ENCODE data around the gene CCNT2.

DNA sequence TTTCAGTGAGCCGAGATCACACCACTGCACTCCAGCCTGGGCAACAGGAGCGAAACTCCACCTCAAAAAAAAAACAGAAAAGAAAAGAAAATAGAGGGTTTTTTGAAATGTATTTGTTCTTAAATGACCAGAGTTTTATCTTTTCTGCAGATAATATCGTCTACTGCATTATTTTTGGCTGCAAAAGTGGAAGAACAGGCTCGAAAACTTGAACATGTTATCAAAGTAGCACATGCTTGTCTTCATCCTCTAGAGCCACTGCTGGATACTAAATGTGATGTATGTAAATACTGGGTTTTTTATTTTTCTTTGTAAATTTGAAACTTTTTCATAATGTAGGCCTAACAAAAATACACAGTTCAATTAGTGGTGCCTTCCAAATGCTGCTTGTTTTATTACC is 18.1 kb downstream of the CCNT2 start:
- TF ChIP-seq, protein P1, sequence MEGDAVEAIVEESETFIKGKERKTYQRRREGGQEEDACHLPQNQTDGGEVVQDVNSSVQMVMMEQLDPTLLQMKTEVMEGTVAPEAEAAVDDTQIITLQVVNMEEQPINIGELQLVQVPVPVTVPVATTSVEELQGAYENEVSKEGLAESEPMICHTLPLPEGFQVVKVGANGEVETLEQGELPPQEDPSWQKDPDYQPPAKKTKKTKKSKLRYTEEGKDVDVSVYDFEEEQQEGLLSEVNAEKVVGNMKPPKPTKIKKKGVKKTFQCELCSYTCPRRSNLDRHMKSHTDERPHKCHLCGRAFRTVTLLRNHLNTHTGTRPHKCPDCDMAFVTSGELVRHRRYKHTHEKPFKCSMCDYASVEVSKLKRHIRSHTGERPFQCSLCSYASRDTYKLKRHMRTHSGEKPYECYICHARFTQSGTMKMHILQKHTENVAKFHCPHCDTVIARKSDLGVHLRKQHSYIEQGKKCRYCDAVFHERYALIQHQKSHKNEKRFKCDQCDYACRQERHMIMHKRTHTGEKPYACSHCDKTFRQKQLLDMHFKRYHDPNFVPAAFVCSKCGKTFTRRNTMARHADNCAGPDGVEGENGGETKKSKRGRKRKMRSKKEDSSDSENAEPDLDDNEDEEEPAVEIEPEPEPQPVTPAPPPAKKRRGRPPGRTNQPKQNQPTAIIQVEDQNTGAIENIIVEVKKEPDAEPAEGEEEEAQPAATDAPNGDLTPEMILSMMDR (IDR thresholded peaks at IDR 0.05; ENCODE audit: borderline replicate concordance, extremely low read depth, low read length, poor library complexity, severe bottlenecking): no peak
- no peak for TF ChIP-seq EZH2 (IDR thresholded peaks at IDR 0.05; ENCODE audit: borderline replicate concordance, low read depth, low read length, severe bottlenecking)

Data from DND-41 (cell line).